PFSK-1 (cell line): ENCODE measurements around the gene SUFU.

Source experiments
- FOXP2 ChIP-seq: optimal IDR thresholded peaks from 2 replicates; pipeline ENCODE3; 2011; ENCODE audit warnings: borderline replicate concordance, control low read depth, inconsistent platforms; ENCODE audit not compliant: insufficient read depth; ENCODE audit errors: extremely low read length, extremely low read depth
- POLR2AphosphoS5 ChIP-seq: IDR thresholded peaks from 2 replicates; pipeline ENCODE4 v1.6.1; 2012; ENCODE audit warnings: low read depth, mild to moderate bottlenecking, control low read depth, low read length, moderate library complexity
- REST ChIP-seq, 2 experiments: IDR thresholded peaks; 2 replicates each; pipeline versions ENCODE4 v1.6.1 to v1.8.0; 2011 to 2012; ENCODE audit warnings: low read depth in 2 of 2, low read length in 2 of 2, control low read depth in 1 of 2, inconsistent platforms in 1 of 2, mild to moderate bottlenecking in 1 of 2, moderate library complexity in 1 of 2; ENCODE audit not compliant: insufficient read depth in 1 of 2
- SIN3A ChIP-seq: IDR thresholded peaks from 2 replicates; pipeline ENCODE4 v1.6.1; 2012; ENCODE audit warnings: mild to moderate bottlenecking, low read length, moderate library complexity, borderline replicate concordance; ENCODE audit not compliant: insufficient read depth
- TAF1 ChIP-seq: IDR thresholded peaks from 2 replicates; pipeline ENCODE4 v1.6.1; 2012; ENCODE audit warnings: low read length, control low read depth, borderline replicate concordance; ENCODE audit not compliant: insufficient read depth

SUFU gene

GRCh38 chr10:102654566-102654965 lies 150.8 kb downstream of the SUFU start:
- TF ChIP-seq TAF1 (no peak), REST (IDR thresholded peaks at IDR 0.05; ENCODE audit: insufficient read depth in 1 of 2, low read depth in 2 of 2, low read length in 2 of 2) (no peak), POLR2AphosphoS5 (no peak), FOXP2 (no peak), SIN3A (no peak)

- TF ChIP-seq FOXP2 (no peak), POLR2AphosphoS5 (no peak), TAF1 (no peak), SIN3A (no peak)
Measured at GRCh38 chr10:102654969-102655368, 151.2 kb downstream of the SUFU start.

GRCh38 chr10:102656026-102656425 lies 152.3 kb downstream of the SUFU start:
- no peak for TF ChIP-seq SIN3A
- no peak for TF ChIP-seq FOXP2
- TF ChIP-seq POLR2AphosphoS5 = no peak
- no peak for TF ChIP-seq TAF1
- TF ChIP-seq REST (IDR thresholded peaks at IDR 0.05; ENCODE audit: insufficient read depth in 1 of 2, low read depth in 2 of 2, low read length in 2 of 2) = no peak

GRCh38 chr10:102656791-102657371 lies 153.1 kb downstream of the SUFU start:
- TF ChIP-seq FOXP2 = no peak
- no peak for TF ChIP-seq TAF1
- TF ChIP-seq SIN3A = no peak
- TF ChIP-seq REST (IDR thresholded peaks at IDR 0.05; ENCODE audit: insufficient read depth in 1 of 2, low read depth in 2 of 2, low read length in 2 of 2) = no peak
- TF ChIP-seq POLR2AphosphoS5 = no peak

- TF ChIP-seq POLR2AphosphoS5 (no peak), REST (IDR thresholded peaks at IDR 0.05; ENCODE audit: insufficient read depth in 1 of 2, low read depth in 2 of 2, low read length in 2 of 2) (no peak), SIN3A (no peak), FOXP2 (no peak), TAF1 (no peak)
Measured at GRCh38 chr10:102657451-102657850, 153.7 kb downstream of the SUFU start.
